GM18526 (cell line): ENCODE results near the gene FBXO8.

ENCODE experiments used
- POLR2A ChIP-seq: IDR thresholded peaks from 3 replicates; pipeline ENCODE4 v1.6.1; 2011; ENCODE audit not compliant: insufficient read length; ENCODE audit errors: extremely low read depth

The FBXO8 gene

GRCh38 chr4:174262624-174263444 is 20.6 kb downstream of the FBXO8 start:
- TF ChIP-seq POLR2A: no peak

GRCh38 chr4:174260099-174260498 is 23.4 kb downstream of the FBXO8 start:
- no peak for TF ChIP-seq POLR2A

- no peak for TF ChIP-seq POLR2A
Measured at GRCh38 chr4:174259580-174259979, 23.9 kb downstream of the FBXO8 start.

GRCh38 chr4:174256277-174256713 is 27.2 kb downstream of the FBXO8 start:
- no peak for TF ChIP-seq POLR2A

GRCh38 chr4:174255786-174256185 is 27.7 kb downstream of the FBXO8 start:
- no peak for TF ChIP-seq POLR2A

GRCh38 chr4:174255374-174255773 is 28.1 kb downstream of the FBXO8 start:
- TF ChIP-seq POLR2A: no peak

GRCh38 chr4:174254613-174255012 is 28.9 kb downstream of the FBXO8 start:
- TF ChIP-seq POLR2A: no peak

- TF ChIP-seq POLR2A: no peak
Measured at GRCh38 chr4:174252412-174252811, 31.1 kb downstream of the FBXO8 start.

GRCh38 chr4:174248407-174248806 is 35.1 kb downstream of the FBXO8 start:
- no peak for TF ChIP-seq POLR2A

- TF ChIP-seq POLR2A: no peak
Measured at GRCh38 chr4:174245714-174246113, 37.8 kb downstream of the FBXO8 start.

- TF ChIP-seq POLR2A: no peak
Measured at GRCh38 chr4:174244441-174244840, 39.0 kb downstream of the FBXO8 start.

- no peak for TF ChIP-seq POLR2A
Measured at GRCh38 chr4:174241162-174241561, 42.3 kb downstream of the FBXO8 start.

- no peak for TF ChIP-seq POLR2A
Measured at GRCh38 chr4:174236359-174236758, 47.1 kb downstream of the FBXO8 start.

GRCh38 chr4:174230680-174231079 is 52.8 kb downstream of the FBXO8 start:
- no peak for TF ChIP-seq POLR2A

- no peak for TF ChIP-seq POLR2A
Measured at GRCh38 chr4:174230148-174230547, 53.3 kb downstream of the FBXO8 start.

- TF ChIP-seq POLR2A: no peak
Measured at GRCh38 chr4:174228988-174229387, 54.5 kb downstream of the FBXO8 start.
